ENCODE measurements around the gene CD72.
"Not testable (repeated sequence)": the region's sequence is repeated elsewhere in the genome, so short reads cannot be mapped to it uniquely, and the experiment has no call there.

The CD72 gene

GRCh38 chr9:35649431-35650340 is 31.5 kb upstream of the CD72 start:
- peak in 1 of 2 donors; percentile 56 for DNase-seq

- DNase-seq: peak; percentile 73 to 78
Observed at GRCh38 chr9:35646533-35647265, 28.5 kb upstream of the CD72 start.

GRCh38 chr9:35646153-35646532 is 27.9 kb upstream of the CD72 start:
- DNase-seq: peak in 1 of 2 donors; percentile 41

- not testable (repeated sequence) for DNase-seq
Observed at GRCh38 chr9:35645736-35646135, 27.5 kb upstream of the CD72 start.

- DNase-seq: no peak
Observed at GRCh38 chr9:35643046-35643445, 24.8 kb upstream of the CD72 start.

GRCh38 chr9:35641478-35641877 is 23.3 kb upstream of the CD72 start:
- peak in 1 of 2 donors; percentile 9 for DNase-seq

GRCh38 chr9:35640431-35640830 is 22.2 kb upstream of the CD72 start:
- not testable (repeated sequence) for DNase-seq

DNA sequence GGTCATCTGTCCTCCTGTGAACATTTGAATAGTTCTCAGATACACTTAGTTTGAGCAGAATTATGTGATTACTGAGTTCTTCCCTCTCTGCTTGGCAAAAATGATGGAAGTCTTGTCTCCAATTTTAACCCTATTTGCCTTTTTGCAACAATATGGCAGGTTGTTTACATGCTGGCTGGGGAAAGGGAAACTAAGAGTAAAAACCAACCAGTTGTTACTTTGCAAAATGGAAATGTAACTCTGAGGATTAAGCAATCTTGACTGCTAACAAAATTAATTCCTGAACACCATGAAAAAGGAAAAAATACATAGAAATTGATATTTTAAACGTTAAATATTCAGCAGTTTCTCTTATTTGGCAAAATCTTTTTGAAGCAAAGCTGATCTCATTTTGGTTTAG is 21.4 kb upstream of the CD72 start:
- DNase-seq: no peak

DNA sequence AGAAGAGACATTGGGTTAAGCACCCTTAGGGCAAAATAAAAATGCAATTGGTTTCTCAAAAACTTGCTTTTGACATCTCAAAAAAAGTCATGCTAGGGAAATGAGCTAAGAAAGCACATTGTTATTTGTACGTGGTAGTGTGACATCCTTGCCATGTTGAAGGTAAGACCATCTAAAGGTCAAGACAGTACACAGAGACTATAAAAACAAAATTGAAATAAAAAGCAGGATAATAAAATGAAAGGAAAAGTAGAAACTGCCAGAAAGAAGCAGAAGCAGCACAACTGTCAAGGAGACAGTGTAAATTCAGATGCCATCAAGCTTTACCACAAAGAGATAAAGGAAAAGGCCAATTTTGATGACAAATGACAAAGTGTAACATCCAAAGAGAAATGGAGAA is 21.0 kb upstream of the CD72 start:
- not testable (repeated sequence) for DNase-seq

DNA sequence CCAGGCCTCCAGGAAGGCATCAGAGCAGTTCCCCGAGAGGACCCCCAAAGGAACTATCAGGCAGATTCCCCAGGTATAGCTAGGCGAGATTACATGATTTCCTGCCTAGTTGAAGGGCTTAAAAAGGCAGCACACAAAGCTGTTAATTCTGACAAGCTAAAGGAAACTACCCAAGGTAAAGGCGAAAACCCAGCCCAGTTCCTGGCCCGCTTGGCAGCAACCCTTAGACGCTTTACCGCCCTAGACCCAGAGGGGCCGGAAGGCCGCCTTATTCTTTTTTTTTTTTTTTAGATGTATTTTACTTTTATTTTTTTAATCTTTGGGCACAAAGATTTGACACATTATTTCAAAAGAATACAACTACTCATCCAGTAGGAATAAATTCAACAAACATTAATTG is 20.5 kb upstream of the CD72 start:
- not testable (repeated sequence) for DNase-seq

GRCh38 chr9:35637427-35637955 is 19.3 kb upstream of the CD72 start:
- DNase-seq: not testable (repeated sequence)

- DNase-seq: not testable (repeated sequence)
Observed at GRCh38 chr9:35636877-35637246, 18.6 kb upstream of the CD72 start.

- DNase-seq: peak in 1 of 2 donors; percentile 54
Observed at GRCh38 chr9:35636135-35636876, 18.1 kb upstream of the CD72 start.

GRCh38 chr9:35635730-35636129 is 17.5 kb upstream of the CD72 start:
- DNase-seq: no peak

DNA sequence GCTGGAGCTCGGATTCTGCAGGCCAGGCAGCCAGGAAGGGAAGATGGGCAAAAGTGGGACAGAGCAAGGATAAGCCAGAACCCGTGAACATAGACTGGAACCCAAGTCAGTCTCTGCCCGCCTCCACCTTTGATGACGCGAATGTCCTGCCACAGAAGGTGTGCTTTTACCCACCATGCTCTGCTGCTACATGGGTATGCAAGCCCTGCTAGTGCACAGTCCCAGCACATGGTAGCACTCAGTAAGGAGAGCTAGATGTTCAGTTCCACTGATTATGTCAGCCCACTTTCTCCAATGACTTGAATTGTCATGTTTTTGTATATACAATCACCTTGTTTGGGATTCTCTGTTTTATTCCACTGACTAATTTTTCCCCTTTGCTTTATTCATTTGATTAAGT is 11.4 kb upstream of the CD72 start:
- DNase-seq: no peak

DNA sequence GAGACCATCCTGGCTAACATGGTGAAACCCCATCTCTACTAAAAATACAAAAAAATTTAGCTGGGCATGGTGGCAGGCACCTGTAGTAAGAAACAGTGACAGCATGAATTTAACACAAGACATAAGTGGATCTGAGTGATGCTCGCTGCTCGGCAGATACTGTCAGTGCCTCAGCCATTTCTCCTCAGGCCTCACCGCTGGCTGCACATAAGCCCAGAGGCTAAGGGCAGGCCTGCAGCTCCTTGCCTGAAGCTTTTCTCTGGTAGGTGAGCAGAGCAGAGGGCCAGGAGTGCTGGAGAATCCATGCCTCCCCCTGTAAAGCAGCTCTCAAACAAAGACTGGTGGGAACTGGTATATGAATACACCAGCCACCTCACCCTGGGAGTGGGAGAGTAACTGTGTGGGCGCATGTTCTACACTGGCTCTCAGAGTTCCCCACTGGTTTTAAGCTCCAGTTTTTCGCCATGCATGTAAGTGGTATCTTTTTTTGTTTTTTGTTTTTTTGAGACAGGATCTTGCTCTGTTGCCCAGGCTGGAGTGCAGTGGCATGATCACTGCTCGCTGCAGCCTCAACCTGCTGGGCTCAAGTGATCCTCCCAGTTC is 10.3 kb upstream of the CD72 start:
- DNase-seq: no peak

DNA sequence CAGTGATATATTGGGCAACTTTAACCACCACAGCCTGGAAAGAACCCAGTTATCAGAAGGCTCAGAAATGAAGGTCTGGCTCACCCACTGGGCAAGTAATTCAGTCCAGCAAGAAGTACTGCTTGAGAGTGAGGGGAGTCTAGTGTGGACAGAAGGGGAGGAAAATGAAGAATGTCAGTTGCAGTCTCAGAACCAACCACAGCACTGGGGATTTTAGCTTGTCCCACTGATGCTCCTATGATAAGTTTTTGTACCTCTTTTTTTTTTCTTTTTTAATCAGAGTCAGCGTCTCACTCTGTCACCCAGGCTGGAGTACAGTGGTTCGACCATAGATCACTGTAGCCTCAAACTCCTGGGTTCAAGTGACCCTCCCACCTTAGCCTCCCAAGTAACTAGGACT is 9.4 kb upstream of the CD72 start:
- DNase-seq: no peak

DNA sequence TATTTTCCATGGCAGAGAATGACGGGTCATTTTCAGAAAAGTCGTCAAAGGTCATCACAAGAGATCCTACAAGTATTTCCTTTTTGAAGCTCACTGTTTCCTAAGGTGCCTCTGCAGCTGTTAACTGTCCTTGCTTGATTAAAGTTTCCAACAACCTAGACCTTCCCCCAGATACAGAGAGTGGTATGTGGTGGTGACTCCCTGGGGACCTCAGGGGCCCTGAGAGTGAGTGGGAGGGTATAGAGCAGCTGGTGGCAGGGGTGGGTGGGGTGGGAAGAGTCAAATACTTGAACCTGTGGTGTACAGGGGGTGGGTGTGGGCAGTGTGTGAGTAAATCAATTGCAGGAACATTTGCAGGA is 1.6 kb upstream of the CD72 start:
- DNase-seq: no peak

DNA sequence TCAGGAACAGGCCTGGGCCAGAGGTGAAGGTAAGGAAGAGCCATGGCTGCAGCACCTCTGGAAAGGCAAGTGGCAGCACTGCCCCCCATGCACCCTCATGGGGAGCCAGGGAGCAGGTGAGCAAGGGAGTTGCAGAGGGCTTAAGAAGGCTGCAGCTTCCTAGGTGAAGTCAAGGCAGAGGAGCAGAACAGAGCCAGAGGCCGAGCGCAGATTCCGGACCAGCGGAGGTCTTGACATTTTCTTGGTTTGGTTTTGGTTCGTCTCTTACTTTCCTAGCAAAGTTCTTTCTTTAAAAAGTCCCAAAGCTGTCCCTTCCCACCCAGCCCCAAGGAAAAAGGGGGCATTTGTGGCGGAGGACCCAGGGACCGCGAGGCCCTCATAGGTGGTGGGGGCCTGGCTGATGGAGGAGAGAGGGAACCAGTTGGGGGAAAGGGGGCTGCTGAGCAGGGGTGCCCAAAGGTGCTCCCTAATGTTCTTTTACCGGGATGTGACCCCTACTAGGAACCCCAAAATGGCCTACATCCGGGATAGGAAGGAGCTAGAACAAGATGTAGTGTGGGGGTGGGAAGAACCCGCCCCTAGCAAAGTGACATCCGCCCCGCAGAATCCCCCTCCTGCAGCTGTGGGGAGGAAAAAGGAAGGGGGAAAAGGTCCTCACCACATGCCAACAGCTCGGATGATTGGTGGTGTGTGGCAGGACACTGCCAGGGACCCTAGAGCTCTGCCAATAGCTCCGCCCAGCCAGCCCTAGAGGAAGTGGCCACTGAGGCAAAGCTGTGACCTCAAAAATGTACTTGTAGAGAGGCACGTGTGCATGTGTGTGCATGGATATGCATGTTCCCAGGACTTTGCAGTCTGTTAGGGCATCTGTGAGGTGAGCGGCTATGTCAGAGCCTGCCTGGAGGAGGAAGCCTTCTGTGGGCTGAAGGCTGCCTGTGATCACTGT is 914 bp upstream of the CD72 start:
- DNase-seq: peak in 1 of 2 donors; percentile 50

GRCh38 chr9:35617548-35617947 is 665 bp downstream of the CD72 start:
- no peak for DNase-seq

DNA sequence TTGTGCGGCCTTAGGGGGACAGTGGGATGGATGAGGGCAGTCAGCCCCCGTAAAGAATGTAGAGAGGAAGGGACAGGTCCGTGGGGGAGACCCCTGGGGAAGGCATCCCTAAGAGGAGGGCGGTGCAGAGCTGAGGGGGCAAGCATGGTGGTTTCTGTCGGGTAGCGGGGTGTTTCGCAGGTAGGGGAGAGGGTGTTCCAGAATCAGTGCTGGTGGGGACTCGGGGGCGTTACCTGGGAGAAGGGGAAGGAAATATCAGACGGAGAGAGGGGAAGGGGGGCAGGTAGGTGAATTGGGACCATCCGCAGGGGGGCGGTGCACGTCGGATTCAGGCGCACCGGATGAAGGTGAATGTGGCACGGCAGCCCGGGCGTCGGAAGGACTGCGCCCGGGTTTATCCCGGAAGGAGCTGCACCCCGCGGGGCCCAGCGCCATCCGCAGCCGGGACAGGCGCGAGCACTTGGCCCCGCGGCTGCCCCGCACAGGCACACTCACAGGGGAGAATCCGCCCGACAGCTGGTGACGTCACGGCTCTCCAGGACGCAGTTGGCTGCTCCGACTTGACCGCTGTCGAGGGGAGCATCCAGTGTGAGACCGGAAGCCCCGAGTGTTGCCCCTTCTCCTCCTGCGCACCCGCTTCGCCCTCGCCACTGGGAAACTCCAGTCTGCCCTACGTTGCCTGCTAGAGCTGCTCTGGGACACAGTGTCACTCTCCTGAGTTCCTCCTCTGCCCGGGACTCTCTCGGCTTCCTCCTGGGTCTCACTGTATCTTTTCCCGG is 1.3 kb downstream of the CD72 start:
- DNase-seq: peak in 1 of 2 donors; percentile 59
